Measurements from ENCODE around the gene GYS1.
"Not testable (repeated sequence)": the region's sequence is repeated elsewhere in the genome, so short reads cannot be mapped to it uniquely, and the experiment has no call there.

The GYS1 gene

DNA sequence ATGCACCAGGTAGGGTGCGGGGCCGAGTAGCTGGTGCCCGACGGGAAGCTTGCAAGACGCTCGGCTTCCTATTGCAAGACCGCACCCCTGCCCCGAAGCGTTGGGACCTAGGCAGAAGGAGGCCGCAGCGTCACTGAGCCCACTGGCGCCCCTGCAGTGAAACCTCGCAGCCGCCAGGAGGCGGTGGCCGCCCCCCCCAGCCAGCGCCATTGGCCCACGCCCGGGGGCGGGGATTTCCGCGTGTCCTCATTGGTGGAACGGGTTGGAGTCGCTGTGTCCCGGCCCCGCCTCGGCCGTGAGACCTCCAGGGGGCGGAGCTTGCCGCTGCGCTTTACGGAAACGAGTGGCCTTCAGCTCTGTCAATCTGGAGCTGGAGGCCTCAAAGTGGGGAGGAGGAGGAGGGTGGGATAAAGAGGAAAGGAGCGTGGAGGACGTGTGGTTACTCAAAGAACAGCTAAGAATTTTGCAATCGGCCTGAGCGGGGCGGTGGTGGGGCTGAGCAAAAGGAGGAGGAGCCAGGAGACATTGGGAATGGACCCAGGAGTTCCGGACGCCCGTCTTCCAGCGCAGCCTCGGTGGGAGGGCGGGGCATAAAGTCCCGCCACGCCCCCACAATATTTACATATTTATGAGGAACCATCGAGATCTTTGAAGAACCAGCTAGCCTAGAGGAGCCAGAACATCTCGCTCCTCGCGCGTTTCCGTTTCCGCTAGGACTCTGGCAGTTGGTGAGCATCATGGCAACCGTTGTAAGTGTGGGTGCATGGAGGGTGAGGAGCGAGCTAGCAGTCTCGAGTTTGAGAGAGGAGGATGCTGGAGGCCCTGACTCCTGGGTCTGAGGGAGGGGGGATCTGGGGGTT is at the start of gene GYS1, which contains the start of gene RUVBL2:
GYS1 (minus strand) TSS at position 135 of the 860 bp plus-strand sequence. CDS start 197 bp downstream, outside the sequence.
RUVBL2 (plus strand) TSS at position 713 of the 860 bp plus-strand sequence; CDS start at position 738, 25 bp downstream.
- H3K4me3 ChIP-seq (ENCODE audit: low read depth, low read length) = peak within 1 kb of the TSS; percentile 88
- TF ChIP-seq CTCF (IDR thresholded peaks at IDR 0.05) = peak; percentile 100
- no peaks in the 10 kb centered on the region for H3K4me1 ChIP-seq

DNA sequence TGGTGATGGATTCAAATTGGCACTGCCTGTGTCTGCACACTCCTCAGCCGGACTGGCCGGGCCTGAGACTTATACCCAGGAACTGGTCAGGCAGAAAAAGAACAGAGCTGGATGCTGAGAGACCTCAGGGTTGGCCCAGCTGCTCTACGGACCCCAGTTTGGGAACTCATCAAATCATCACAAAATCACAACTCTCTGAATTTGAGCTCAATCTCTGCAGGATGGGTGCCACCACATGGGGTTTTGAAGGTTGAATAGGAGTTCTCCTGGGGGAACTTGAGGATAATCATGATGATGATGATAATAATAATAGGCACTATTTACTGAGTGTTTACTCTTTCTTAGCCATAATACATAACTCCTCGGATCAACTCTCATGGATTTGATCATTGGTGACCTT is 49.6 kb upstream of the GYS1 start:
- not testable (repeated sequence) for H3K79me2 ChIP-seq; H3K4me1 ChIP-seq; H3K36me3 ChIP-seq (ENCODE audit: control insufficient read depth, insufficient read depth, low read length); H3K27me3 ChIP-seq (ENCODE audit: control insufficient read depth, insufficient read depth, low read length); H3K9me3 ChIP-seq (ENCODE audit: control insufficient read depth, low read length); H3K27ac ChIP-seq; H3K9ac ChIP-seq; H3K4me2 ChIP-seq (ENCODE audit: low read length); H3K4me3 ChIP-seq (ENCODE audit: low read depth, low read length); H2AFZ ChIP-seq

More for the DNA sequence above, at the start of gene GYS1, which contains the start of gene RUVBL2:
- Histone ChIP-seq H3K27me3 (ENCODE audit: control insufficient read depth, insufficient read depth, low read length) (no peaks in the 10 kb centered on the region), H3K36me3 (ENCODE audit: control insufficient read depth, insufficient read depth, low read length) (no peaks in the 10 kb centered on the region), H3K4me2 (ENCODE audit: low read length) (peak within 1 kb of the TSS; percentile 96), H3K27ac (peak within 1 kb of the TSS; percentile 88), H3K9me3 (ENCODE audit: control insufficient read depth, low read length) (no peaks in the 10 kb centered on the region), H2AFZ (peak within 1 kb of the TSS; percentile 84), H3K79me2 (peaks cover 20% of the 10 kb centered on the region), H3K9ac (peak within 1 kb of the TSS; percentile 61)

DNA sequence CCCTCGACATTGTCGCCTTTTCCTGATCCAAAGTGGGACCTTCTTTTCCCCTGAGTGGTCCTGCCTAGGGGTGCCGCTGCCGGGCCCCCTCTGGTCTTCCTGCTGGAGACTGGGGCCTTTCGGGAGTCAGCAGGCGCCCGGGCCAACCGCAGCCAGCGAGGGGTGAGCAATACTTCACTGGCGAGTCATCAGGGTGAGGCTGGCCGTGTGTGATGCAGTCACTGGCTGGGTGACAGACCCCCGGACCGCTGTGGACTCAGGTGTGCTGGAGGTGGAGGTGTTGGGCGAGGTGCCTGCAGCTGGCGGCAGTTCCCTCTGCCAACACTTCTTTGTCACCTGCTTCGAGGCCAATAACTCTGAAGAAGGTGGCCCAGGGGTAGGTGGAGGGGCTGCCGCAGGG is 49.1 kb upstream of the GYS1 start:
- H2AFZ ChIP-seq = no peak overlapping the region
- H3K4me3 ChIP-seq (ENCODE audit: low read depth, low read length) = no peak overlapping the region
- H3K27me3 ChIP-seq (ENCODE audit: control insufficient read depth, insufficient read depth, low read length) = no peaks in the 10 kb centered on the region

DNA sequence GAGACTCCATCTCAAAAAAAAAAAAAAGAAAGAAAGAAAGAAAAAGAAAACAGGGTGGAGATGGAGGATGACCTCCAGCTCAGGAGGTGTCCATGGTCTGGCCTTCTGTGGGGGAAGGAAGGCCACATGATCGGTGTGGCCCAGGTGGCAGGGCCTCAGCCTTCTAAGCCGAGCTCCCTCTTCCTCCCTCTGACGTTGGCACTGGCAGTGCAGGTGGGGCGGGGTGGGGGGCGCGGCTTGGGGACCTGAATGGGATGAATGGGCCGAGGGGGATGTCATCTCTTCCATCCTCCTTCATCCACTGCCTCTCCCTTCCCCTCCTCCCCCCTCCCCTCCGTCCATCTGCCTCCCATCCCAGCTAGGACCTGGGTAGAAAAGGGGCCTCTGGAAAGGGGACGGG is 46.6 kb upstream of the GYS1 start:
- not testable (repeated sequence) for H3K9ac ChIP-seq; H3K4me3 ChIP-seq (ENCODE audit: low read depth, low read length); H3K27me3 ChIP-seq (ENCODE audit: control insufficient read depth, insufficient read depth, low read length); H3K4me2 ChIP-seq (ENCODE audit: low read length); H3K9me3 ChIP-seq (ENCODE audit: control insufficient read depth, low read length); H3K36me3 ChIP-seq (ENCODE audit: control insufficient read depth, insufficient read depth, low read length); H3K79me2 ChIP-seq; H3K27ac ChIP-seq; H3K4me1 ChIP-seq; H2AFZ ChIP-seq

More for the DNA sequence above, 49.1 kb upstream of the GYS1 start:
- Histone ChIP-seq H3K9ac (no peak overlapping the region), H3K9me3 (ENCODE audit: control insufficient read depth, low read length) (no peaks in the 10 kb centered on the region), H3K36me3 (ENCODE audit: control insufficient read depth, insufficient read depth, low read length) (no peaks in the 10 kb centered on the region), H3K27ac (no peak overlapping the region), H3K4me1 (no peaks in the 10 kb centered on the region), H3K79me2 (no peaks in the 10 kb centered on the region), H3K4me2 (ENCODE audit: low read length) (no peak overlapping the region)
- no peak for TF ChIP-seq CTCF (IDR thresholded peaks at IDR 0.05)

GRCh38 chr19:49038557-49039276 is 45.6 kb upstream of the GYS1 start:
- H3K9me3 ChIP-seq (ENCODE audit: control insufficient read depth, low read length); H2AFZ ChIP-seq; H3K4me1 ChIP-seq; H3K27me3 ChIP-seq (ENCODE audit: control insufficient read depth, insufficient read depth, low read length); H3K4me3 ChIP-seq (ENCODE audit: low read depth, low read length); H3K4me2 ChIP-seq (ENCODE audit: low read length); H3K36me3 ChIP-seq (ENCODE audit: control insufficient read depth, insufficient read depth, low read length); H3K27ac ChIP-seq; H3K79me2 ChIP-seq; H3K9ac ChIP-seq: not testable (repeated sequence)

DNA sequence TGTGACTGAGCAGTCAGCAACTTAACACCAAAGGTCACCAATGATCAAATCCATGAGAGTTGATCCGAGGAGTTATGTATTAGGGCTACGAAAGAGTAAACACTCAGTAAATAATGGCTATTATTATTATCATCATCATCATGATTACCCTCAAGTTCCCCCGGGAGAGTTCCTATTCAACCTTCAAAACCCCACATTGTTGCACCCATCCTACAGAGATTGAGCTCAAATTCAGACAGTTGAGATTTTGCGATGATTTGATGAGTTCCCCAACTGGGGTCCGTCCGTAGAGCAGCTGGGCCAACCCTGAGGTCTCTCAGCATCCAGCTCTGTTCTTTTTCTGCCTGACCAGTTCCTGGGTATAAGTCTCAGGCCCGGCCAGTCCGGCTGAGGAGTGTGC is 45.0 kb upstream of the GYS1 start:
- H3K4me3 ChIP-seq (ENCODE audit: low read depth, low read length); H3K36me3 ChIP-seq (ENCODE audit: control insufficient read depth, insufficient read depth, low read length); H3K9me3 ChIP-seq (ENCODE audit: control insufficient read depth, low read length); H3K27ac ChIP-seq; H3K27me3 ChIP-seq (ENCODE audit: control insufficient read depth, insufficient read depth, low read length); H3K4me1 ChIP-seq; H3K9ac ChIP-seq; H3K79me2 ChIP-seq; H2AFZ ChIP-seq; H3K4me2 ChIP-seq (ENCODE audit: low read length): not testable (repeated sequence)

DNA sequence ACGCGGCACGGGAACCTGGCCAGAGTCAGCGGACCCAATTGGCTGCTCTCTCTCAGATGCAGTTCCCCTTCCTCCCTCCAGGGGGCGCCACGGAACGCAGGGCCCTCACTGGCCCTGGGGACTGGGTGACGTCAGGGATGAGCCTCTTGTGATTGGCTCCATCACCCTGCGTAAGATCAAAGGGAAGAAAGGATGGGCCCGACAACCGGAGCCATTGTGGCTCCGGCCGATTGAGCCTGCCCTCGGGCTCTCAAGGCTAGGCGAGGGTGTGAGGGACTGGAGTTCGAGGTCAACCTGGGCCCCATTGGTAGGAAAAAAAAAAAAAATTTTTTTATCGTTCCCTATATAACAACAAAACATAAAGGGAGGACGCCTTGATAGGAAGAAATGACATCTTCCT is 43.7 kb upstream of the GYS1 start, which contains the start of gene CGB1:
CGB1 (minus strand) TSS at position 81 of the 400 bp plus-strand sequence. CDS start 184 bp downstream, outside the sequence.
- H2AFZ ChIP-seq; H3K9me3 ChIP-seq (ENCODE audit: control insufficient read depth, low read length); H3K4me2 ChIP-seq (ENCODE audit: low read length); H3K27ac ChIP-seq; H3K27me3 ChIP-seq (ENCODE audit: control insufficient read depth, insufficient read depth, low read length); H3K9ac ChIP-seq; H3K79me2 ChIP-seq; H3K4me1 ChIP-seq; H3K36me3 ChIP-seq (ENCODE audit: control insufficient read depth, insufficient read depth, low read length); H3K4me3 ChIP-seq (ENCODE audit: low read depth, low read length): not testable (repeated sequence)

- H3K4me2 ChIP-seq (ENCODE audit: low read length); H3K27me3 ChIP-seq (ENCODE audit: control insufficient read depth, insufficient read depth, low read length); H3K4me1 ChIP-seq; H3K36me3 ChIP-seq (ENCODE audit: control insufficient read depth, insufficient read depth, low read length); H3K4me3 ChIP-seq (ENCODE audit: low read depth, low read length); H3K79me2 ChIP-seq; H3K27ac ChIP-seq; H3K9me3 ChIP-seq (ENCODE audit: control insufficient read depth, low read length); H2AFZ ChIP-seq; H3K9ac ChIP-seq: not testable (repeated sequence)
Measured at GRCh38 chr19:49031642-49032301, 38.7 kb upstream of the GYS1 start, which contains the start of gene CGB2. TSS of gene CGB2 (plus strand) at chr19:49031890. CDS start at chr19:49032096, 206 bp downstream.

Data from parathyroid adenoma (tissue), 2 donors.